OCI-M2 (cell line): ENCODE results near the gene KRTAP10-1.
"Not testable (repeated sequence)": the region's sequence is repeated elsewhere in the genome, so short reads cannot be mapped to it uniquely, and the experiment has no call there.

Experiments
- DNase-seq: peaks from one replicate; lab custom pipeline; 2025; ENCODE audit not compliant: unreplicated experiment; lab: John Stamatoyannopoulos, UW

KRTAP10-1 gene

GRCh38 chr21:44539991-44540666, at the start of gene KRTAP10-1:
TSS of gene KRTAP10-1 (minus strand) at chr21:44540195. CDS start at chr21:44540150, 45 bp downstream.
- DNase-seq, result no peak

- no peak for DNase-seq
Observed at GRCh38 chr21:44589094-44589493, 49.1 kb upstream of the KRTAP10-1 start.

GRCh38 chr21:44585892-44586291, 45.9 kb upstream of the KRTAP10-1 start:
- no peak for DNase-seq

GRCh38 chr21:44583800-44584147, 43.8 kb upstream of the KRTAP10-1 start:
- no peak for DNase-seq

GRCh38 chr21:44583089-44583799, 43.2 kb upstream of the KRTAP10-1 start:
- no peak for DNase-seq

GRCh38 chr21:44582055-44582454, 42.1 kb upstream of the KRTAP10-1 start:
- no peak for DNase-seq

- DNase-seq, result no peak
Observed at GRCh38 chr21:44581158-44581557, 41.2 kb upstream of the KRTAP10-1 start.

- not testable (repeated sequence) for DNase-seq
Observed at GRCh38 chr21:44580231-44580821, 40.3 kb upstream of the KRTAP10-1 start, which contains the start of gene KRTAP10-5. TSS of gene KRTAP10-5 (minus strand) at chr21:44580604. CDS start at chr21:44580578, 26 bp downstream.

GRCh38 chr21:44579833-44580144, 39.8 kb upstream of the KRTAP10-1 start:
- DNase-seq, result no peak

- DNase-seq, result no peak
Observed at GRCh38 chr21:44579056-44579832, 39.2 kb upstream of the KRTAP10-1 start.

- DNase-seq, result no peak
Observed at GRCh38 chr21:44578371-44579055, 38.5 kb upstream of the KRTAP10-1 start.

- DNase-seq, result no peak
Observed at GRCh38 chr21:44576025-44576420, 36.0 kb upstream of the KRTAP10-1 start.

GRCh38 chr21:44575307-44576024, 35.5 kb upstream of the KRTAP10-1 start:
- no peak for DNase-seq

- no peak for DNase-seq
Observed at GRCh38 chr21:44574457-44575306, 34.7 kb upstream of the KRTAP10-1 start.

- not testable (repeated sequence) for DNase-seq
Observed at GRCh38 chr21:44573630-44574456, 33.8 kb upstream of the KRTAP10-1 start, which contains the start of gene KRTAP10-4. TSS of gene KRTAP10-4 (plus strand) at chr21:44573729. CDS start at chr21:44573759, 30 bp downstream.

- DNase-seq, result no peak
Observed at GRCh38 chr21:44572959-44573583, 33.1 kb upstream of the KRTAP10-1 start.

- DNase-seq, result no peak
Observed at GRCh38 chr21:44571844-44572782, 32.1 kb upstream of the KRTAP10-1 start.
